HepG2 (cell line): Measurements from ENCODE around the gene TXNDC2. TPM values are rescaled to one million over a fixed set of nuclear protein-coding genes. Genes with fewer than 3 reads are reported as not detected.

ENCODE experiments used
- EP300 ChIP-seq, 3 experiments: sonication (generic) in 1 of 3; formaldehyde crosslinking in 1 of 3; IDR thresholded peaks; 2 replicates each; pipeline versions ENCODE4 v1.5.1 to v1.6.1; 2011 to 2020; ENCODE audit warnings: low read depth in 2 of 3, low read length in 2 of 3, borderline replicate concordance in 1 of 3, improper control_type of control experiment in 1 of 3, mild to moderate bottlenecking in 1 of 3, missing genetic modification reagents in 1 of 3, moderate library complexity in 1 of 3
- FOXA3 ChIP-seq: IDR thresholded peaks from 2 replicates; pipeline ENCODE4 v1.6.1; 2016; ENCODE audit warnings: missing genetic modification reagents, missing compliant biosample characterization
- FOXP4 ChIP-seq: sonication (generic); formaldehyde crosslinking; IDR thresholded peaks from 2 replicates; pipeline ENCODE4 v1.4.0; 2020; ENCODE audit warnings: missing genetic modification reagents
- THAP9 ChIP-seq: sonication (generic); formaldehyde crosslinking; IDR thresholded peaks from 2 replicates; pipeline ENCODE4; 2020; ENCODE audit warnings: missing genetic modification reagents, mild to moderate bottlenecking, borderline replicate concordance
- USF2 ChIP-seq, 2 experiments: sonication (generic) in 1 of 2; formaldehyde crosslinking in 1 of 2; IDR thresholded peaks; 2 replicates each; pipeline versions ENCODE4 v1.5.1 to v1.6.1; 2011 to 2020; ENCODE audit warnings: borderline replicate concordance in 1 of 2, low read depth in 1 of 2, low read length in 1 of 2, mild to moderate bottlenecking in 1 of 2, missing genetic modification reagents in 1 of 2, moderate library complexity in 1 of 2
- ZNF496 ChIP-seq: sonication (generic); formaldehyde crosslinking; IDR thresholded peaks from 2 replicates; pipeline ENCODE4 v1.8.1; 2023; ENCODE audit warnings: mild to moderate bottlenecking, moderate library complexity, missing genetic modification reagents; ENCODE audit not compliant: insufficient replicate concordance
- ZNF567 ChIP-seq: sonication (generic); formaldehyde crosslinking; IDR thresholded peaks from 2 replicates; pipeline ENCODE4 v1.8.1; 2023; ENCODE audit warnings: mild to moderate bottlenecking, missing genetic modification reagents, borderline replicate concordance
- ZNF652 ChIP-seq: IDR thresholded peaks from 2 replicates; pipeline ENCODE4 v1.6.1; 2016; ENCODE audit warnings: low read depth, borderline replicate concordance
- polyA plus RNA-seq, 8 experiments: library from polyadenylated mRNA; depleted of rRNA in 3 of 8; stranded (reverse) in 7 of 8; unstranded in 1 of 8; fragments of >200 nt; fragmentation: Illumina TruSeq in 4 of 8; extraction: Trizol in 4 of 8; gene quantifications; 2 replicates each; pipeline versions ENCODE4 v1.2.1 to v1.2.3, GENCODE V29; 2011 to 2016; ENCODE audit warnings: low read depth in 4 of 8, missing spikeins in 1 of 8, mixed read lengths in 1 of 8; ENCODE audit not compliant: insufficient read depth in 1 of 8
- total RNA-seq, 5 experiments: library from RNA; depleted of rRNA; stranded (reverse); fragments of >200 nt; fragmentation: Illumina TruSeq; extraction: Trizol; gene quantifications; 2 replicates each; pipeline ENCODE4 v1.2.3, GENCODE V29; 2016; ENCODE audit warnings: low read depth in 1 of 5
- TF ChIP-seq, protein P1 (sequence below), 2 experiments: sonication (generic) in 1 of 2; formaldehyde crosslinking in 1 of 2; IDR thresholded peaks; 2 replicates each; pipeline versions ENCODE4 v1.4.0 to v1.6.1; 2016 to 2020; ENCODE audit warnings: borderline replicate concordance in 1 of 2, low read depth in 1 of 2, mild to moderate bottlenecking in 1 of 2, missing genetic modification reagents in 1 of 2

Gene TXNDC2
- total and polyA plus RNA-seq, 2 of the 13 experiments (the other 11 are each of a cell fraction or from before 2014, with no cell fraction given) = not detected

DNA sequence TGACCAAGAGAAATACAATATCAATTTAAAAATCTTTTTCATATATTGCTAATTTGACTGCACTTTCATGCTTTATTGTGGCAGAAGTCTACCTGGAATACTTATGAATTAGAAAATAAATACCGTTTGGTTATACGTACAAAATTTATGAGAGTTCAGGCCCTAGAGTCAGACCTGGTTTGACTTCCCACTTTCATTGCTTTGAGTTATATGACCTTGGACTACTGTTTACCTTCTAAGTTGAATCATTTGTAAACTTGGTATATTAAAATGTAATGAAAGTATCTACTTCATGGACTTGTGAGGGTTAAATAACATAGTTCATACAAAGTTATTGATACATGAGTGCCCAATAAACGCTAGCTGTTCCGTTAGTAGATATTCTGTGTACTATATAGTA lies 40.0 kb downstream of the TXNDC2 start (continued):
- TF ChIP-seq FOXP4 (CRISPR knock-in tag) (no peak), USF2 (IDR thresholded peaks at IDR 0.05; ENCODE audit: low read depth, low read length) (no peak), USF2 (CRISPR knock-in tag; IDR thresholded peaks at IDR 0.05; ENCODE audit: borderline replicate concordance) (no peak), THAP9 (CRISPR knock-in tag) (no peak), FOXA3 (CRISPR knock-in tag) (peak; percentile 7; the same call in 1 of the 2 replicates), ZNF567 (CRISPR knock-in tag) (no peak), ZNF496 (CRISPR knock-in tag) (no peak), EP300 (IDR thresholded peaks at IDR 0.05; ENCODE audit: low read depth in 2 of 2, low read length in 2 of 2) (no peak), EP300 (CRISPR knock-in tag; IDR thresholded peaks at IDR 0.05; ENCODE audit: borderline replicate concordance) (no peak), ZNF652 (peak; percentile 80; the same call in 1 of the 2 replicates)
- TF ChIP-seq, protein P1, sequence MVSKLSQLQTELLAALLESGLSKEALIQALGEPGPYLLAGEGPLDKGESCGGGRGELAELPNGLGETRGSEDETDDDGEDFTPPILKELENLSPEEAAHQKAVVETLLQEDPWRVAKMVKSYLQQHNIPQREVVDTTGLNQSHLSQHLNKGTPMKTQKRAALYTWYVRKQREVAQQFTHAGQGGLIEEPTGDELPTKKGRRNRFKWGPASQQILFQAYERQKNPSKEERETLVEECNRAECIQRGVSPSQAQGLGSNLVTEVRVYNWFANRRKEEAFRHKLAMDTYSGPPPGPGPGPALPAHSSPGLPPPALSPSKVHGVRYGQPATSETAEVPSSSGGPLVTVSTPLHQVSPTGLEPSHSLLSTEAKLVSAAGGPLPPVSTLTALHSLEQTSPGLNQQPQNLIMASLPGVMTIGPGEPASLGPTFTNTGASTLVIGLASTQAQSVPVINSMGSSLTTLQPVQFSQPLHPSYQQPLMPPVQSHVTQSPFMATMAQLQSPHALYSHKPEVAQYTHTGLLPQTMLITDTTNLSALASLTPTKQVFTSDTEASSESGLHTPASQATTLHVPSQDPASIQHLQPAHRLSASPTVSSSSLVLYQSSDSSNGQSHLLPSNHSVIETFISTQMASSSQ (IDR thresholded peaks at IDR 0.05; ENCODE audit: low read depth) = no peak
- TF ChIP-seq, protein P1 (CRISPR knock-in tag; IDR thresholded peaks at IDR 0.05; ENCODE audit: borderline replicate concordance) = no peak
